ENCODE measurements around the gene PGP. TPM values are rescaled to one million over a fixed set of nuclear protein-coding genes. Genes with fewer than 3 reads are reported as not detected.
A peak's percentile ranks its signal among the peaks of the same experiment; 100 is the strongest.

PGP gene
- total RNA-seq, 6 experiments from 2014 or later: 12.8 to 17.8 (median 15.1) TPM

DNA sequence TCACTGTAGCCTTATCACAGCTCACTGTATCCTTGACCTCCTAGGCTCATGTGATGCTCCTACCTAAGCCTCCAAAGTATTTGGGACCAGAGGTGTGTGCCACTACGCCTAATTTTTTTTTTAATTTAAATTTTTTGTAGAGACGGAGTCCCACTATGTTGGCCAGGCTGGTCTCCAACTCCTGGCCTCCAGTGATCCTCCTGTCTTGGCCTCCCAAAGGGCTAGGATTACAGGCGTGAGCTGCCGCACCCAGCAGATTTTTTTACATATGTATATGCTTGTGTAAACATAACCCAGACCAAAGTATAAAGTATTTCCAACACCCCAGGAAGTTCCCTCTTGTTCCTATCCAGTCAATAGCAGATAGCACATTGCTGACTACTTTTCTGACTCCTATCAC lies 1.7 kb upstream of the PGP start:
- TF ChIP-seq, protein P1, sequence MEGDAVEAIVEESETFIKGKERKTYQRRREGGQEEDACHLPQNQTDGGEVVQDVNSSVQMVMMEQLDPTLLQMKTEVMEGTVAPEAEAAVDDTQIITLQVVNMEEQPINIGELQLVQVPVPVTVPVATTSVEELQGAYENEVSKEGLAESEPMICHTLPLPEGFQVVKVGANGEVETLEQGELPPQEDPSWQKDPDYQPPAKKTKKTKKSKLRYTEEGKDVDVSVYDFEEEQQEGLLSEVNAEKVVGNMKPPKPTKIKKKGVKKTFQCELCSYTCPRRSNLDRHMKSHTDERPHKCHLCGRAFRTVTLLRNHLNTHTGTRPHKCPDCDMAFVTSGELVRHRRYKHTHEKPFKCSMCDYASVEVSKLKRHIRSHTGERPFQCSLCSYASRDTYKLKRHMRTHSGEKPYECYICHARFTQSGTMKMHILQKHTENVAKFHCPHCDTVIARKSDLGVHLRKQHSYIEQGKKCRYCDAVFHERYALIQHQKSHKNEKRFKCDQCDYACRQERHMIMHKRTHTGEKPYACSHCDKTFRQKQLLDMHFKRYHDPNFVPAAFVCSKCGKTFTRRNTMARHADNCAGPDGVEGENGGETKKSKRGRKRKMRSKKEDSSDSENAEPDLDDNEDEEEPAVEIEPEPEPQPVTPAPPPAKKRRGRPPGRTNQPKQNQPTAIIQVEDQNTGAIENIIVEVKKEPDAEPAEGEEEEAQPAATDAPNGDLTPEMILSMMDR (IDR thresholded peaks at IDR 0.05): no peak
- no peak for DNase-seq
- Mint-ChIP-seq H3K4me3 (peak overlapping the region; percentile 54; the same call in 1 of the 2 replicates), H3K4me1 (ENCODE audit: low read depth) (peaks cover 26% of the 10 kb centered on the region), H3K27me3 (ENCODE audit: insufficient read depth) (peaks cover 8% of the 10 kb centered on the region), H3K9me3 (no peaks in the 10 kb centered on the region), H3K27ac (no peak overlapping the region; the same call in 1 of the 2 replicates), H3K36me3 (ENCODE audit: low read depth) (no peaks in the 10 kb centered on the region; the same call in 1 of the 2 replicates)

DNA sequence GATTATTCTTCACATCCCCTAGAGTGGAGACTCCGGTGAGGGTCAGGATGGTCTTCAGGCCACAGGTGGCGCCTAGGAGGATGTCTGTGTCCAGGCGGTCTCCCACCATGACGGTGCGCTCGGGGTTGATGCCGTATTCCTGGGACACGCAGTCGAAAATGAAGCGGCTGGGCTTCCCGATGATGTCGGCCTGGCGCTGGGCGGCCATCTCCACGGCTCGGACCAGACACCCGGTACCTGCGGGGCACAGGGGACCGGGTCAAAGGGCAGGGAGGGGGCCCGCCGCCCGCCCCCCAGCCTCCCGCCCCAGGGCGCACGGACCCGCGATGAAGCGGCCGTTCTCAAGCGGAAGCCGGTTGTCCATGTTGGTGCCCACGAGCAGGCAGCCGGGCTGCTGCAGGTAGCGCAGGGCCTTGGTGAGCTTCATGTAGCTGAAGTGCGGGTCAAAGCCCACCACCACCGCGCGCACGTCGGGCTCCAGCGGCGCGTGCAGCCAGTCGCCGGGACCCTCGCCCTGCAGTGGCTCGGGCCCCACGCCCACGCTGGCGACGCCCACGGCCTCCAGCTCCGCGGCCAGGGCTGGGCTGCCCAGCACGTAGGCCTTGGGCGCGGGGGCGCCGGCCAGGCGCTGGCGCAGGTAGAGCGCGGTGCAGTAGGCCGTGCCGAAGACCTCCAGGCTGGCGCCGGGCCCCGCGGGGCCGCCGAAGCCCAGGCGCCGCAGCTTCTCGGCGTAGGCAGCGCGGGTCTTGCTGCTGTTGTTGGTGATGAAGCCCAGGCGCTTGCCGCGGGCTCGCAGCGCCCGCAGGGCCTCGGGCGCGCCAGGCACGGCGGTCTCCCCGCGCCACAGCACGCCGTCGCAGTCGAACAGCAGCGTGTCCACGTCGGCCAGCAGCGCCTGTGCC lies 572 bp downstream of the PGP start:
- Mint-ChIP-seq H3K4me1 (ENCODE audit: low read depth) (peaks cover 26% of the 10 kb centered on the region), H3K4me3 (peak overlapping the region; percentile 87), H3K9me3 (no peaks in the 10 kb centered on the region), H3K27me3 (ENCODE audit: insufficient read depth) (peaks cover 8% of the 10 kb centered on the region), H3K27ac (peak overlapping the region; percentile 61), H3K36me3 (ENCODE audit: low read depth) (no peaks in the 10 kb centered on the region; the same call in 1 of the 2 replicates)
- TF ChIP-seq, protein P1 (IDR thresholded peaks at IDR 0.05): no peak
- no peak for DNase-seq

GRCh38 chr16:2212362-2213324 lies 2.0 kb downstream of the PGP start:
- peaks cover 26% of the 10 kb centered on the region for H3K4me1 Mint-ChIP-seq (ENCODE audit: low read depth)
- TF ChIP-seq, protein P1 (IDR thresholded peaks at IDR 0.05): no peak
- H3K27ac Mint-ChIP-seq: peak overlapping the region; percentile 63
- H3K9me3 Mint-ChIP-seq: no peaks in the 10 kb centered on the region
- H3K4me3 Mint-ChIP-seq: peak overlapping the region; percentile 87
- H3K36me3 Mint-ChIP-seq (ENCODE audit: low read depth): peaks cover 3% of the 10 kb centered on the region; the same call in 1 of the 2 replicates
- no peak for DNase-seq
- peaks cover 8% of the 10 kb centered on the region for H3K27me3 Mint-ChIP-seq (ENCODE audit: insufficient read depth)

DNA sequence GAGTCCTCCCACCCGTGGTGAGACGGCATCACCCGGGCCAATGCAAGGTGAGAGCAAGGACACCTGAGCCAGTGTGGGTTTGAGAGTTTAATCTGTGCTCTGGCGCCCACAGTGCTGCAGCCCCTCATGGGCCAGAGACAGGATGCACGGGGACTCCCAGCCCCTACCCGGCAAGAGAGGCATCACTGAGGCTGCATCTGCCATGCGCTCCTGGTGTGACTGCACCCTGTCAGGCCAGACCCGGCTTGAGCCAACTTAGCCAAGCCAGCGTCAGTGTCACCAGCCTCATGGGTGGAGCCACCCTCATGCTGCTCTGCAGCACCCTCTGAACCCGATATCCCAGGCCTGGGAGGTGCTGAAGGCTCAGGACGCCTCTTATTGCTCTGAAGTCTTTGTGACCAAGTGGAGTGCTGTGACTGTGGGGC lies 2.7 kb downstream of the PGP start:
- TF ChIP-seq, protein P1 (IDR thresholded peaks at IDR 0.05): no peak
- peaks cover 26% of the 10 kb centered on the region for H3K4me1 Mint-ChIP-seq (ENCODE audit: low read depth)
- DNase-seq: no peak
- peaks cover 11% of the 10 kb centered on the region for H3K27me3 Mint-ChIP-seq (ENCODE audit: insufficient read depth)
- no peak overlapping the region; the same call in 1 of the 2 replicates for H3K27ac Mint-ChIP-seq
- H3K4me3 Mint-ChIP-seq: peak overlapping the region; percentile 31
- no peaks in the 10 kb centered on the region for H3K9me3 Mint-ChIP-seq
- peaks cover 10% of the 10 kb centered on the region; the same call in 1 of the 2 replicates for H3K36me3 Mint-ChIP-seq (ENCODE audit: low read depth)

All from HFFc6 (cell line).